Measurements from ENCODE around the gene SUPT20HL2. TPM values are rescaled to one million over a fixed set of nuclear protein-coding genes. Genes with fewer than 3 reads are reported as not detected.

SUPT20HL2 gene
- total RNA-seq, 2 donors from 2014 or later = 0.14 to 10.5 TPM

DNA sequence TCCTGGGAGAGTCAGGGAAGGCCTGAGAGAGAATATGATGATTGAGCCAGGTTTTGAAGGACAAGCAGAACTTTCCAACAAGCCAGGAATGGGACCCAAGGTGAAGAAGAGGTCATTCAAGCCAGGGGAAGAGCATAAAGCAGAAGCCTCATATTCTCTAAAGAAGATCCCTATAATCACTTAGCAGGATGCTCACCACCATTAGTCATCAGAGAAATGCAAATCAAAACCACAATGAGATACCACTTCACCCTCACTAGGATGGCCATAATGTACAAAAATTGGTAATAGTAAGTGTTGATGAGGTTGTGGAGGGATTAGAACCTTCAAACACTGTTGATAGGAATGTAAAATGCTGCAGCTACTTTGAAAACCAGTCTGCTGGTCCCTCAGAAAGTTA is 26.0 kb upstream of the SUPT20HL2 start:
- DNase-seq (ENCODE audit: low spot score) = no peak
- Histone ChIP-seq H3K27me3 (replicated peaks; ENCODE audit: insufficient read depth) (no peaks in the 10 kb centered on the region), H3K4me3 (no peak overlapping the region), H3K9me3 (no peaks in the 10 kb centered on the region), H3K36me3 (no peaks in the 10 kb centered on the region), H3K4me1 (replicated peaks) (no peaks in the 10 kb centered on the region), H3K27ac (no peak overlapping the region)
- intact Hi-C loops (cut with DNase I) = no loop called here
- no peak for TF ChIP-seq CTCF (IDR thresholded peaks at IDR 0.05)
- TF ChIP-seq POLR2A (IDR thresholded peaks at IDR 0.05) = no peak
- no peak for TF ChIP-seq POLR2AphosphoS5 (IDR thresholded peaks at IDR 0.05)

DNA sequence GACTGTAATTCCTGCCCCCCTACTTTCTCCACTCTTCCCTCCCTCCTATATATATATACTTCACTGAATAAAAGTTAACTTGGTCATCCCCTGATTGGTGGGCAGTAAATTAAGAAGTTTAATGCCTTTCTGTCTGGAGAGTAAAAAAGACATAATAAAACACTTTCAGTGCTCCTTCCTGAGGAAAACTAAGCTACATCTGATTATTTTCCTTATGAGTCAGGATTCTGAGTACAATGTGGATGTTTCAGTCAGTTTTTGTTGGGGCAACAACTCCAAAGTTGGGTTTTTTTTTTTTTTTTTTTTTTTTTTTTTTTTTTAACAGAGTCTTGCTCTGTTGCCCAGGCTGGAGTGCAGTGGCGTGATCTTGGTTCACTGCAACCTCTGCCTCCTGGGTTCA is 22.0 kb upstream of the SUPT20HL2 start:
- no peaks in the 10 kb centered on the region for H3K36me3 ChIP-seq
- intact Hi-C loops (cut with DNase I) = no loop called here
- WGBS = no CpG with 5 or more reads among the region's 1 CpG
- H3K9me3 ChIP-seq = no peaks in the 10 kb centered on the region
- no peaks in the 10 kb centered on the region for H3K27me3 ChIP-seq (replicated peaks; ENCODE audit: insufficient read depth)
- H3K4me1 ChIP-seq (replicated peaks) = no peaks in the 10 kb centered on the region
- DNase-seq (ENCODE audit: low spot score) = no peak
- no peak for TF ChIP-seq POLR2A (IDR thresholded peaks at IDR 0.05)
- TF ChIP-seq POLR2AphosphoS5 (IDR thresholded peaks at IDR 0.05) = no peak
- TF ChIP-seq CTCF (IDR thresholded peaks at IDR 0.05) = no peak
- H3K4me3 ChIP-seq = no peak overlapping the region
- no peak overlapping the region for H3K27ac ChIP-seq

DNA sequence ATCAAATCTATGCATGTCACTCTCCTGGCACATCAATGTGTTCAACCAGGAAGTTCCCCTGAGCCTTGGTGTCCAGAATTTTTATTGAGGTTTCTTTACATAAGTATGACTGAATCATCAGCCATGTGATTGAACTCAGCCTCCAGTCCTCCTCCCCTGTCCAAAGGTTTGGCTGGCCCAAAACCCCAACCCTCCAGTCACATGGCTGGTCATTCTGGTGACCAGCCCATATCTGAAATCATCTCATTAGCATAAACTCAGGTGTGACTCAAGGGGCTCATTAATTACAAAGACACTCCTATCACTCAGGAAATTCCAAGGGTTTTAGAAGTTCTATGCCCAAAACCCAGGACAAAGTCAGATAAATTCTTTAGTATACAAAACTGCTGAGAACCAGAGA is 20.6 kb upstream of the SUPT20HL2 start:
- H3K36me3 ChIP-seq = no peaks in the 10 kb centered on the region
- DNase-seq (ENCODE audit: low spot score) = no peak
- no peaks in the 10 kb centered on the region for H3K9me3 ChIP-seq
- no peak overlapping the region for H3K4me3 ChIP-seq
- H3K4me1 ChIP-seq (replicated peaks) = no peaks in the 10 kb centered on the region
- intact Hi-C loops (cut with DNase I) = no loop called here
- no peaks in the 10 kb centered on the region for H3K27me3 ChIP-seq (replicated peaks; ENCODE audit: insufficient read depth)
- TF ChIP-seq POLR2A (IDR thresholded peaks at IDR 0.05) (no peak), POLR2AphosphoS5 (IDR thresholded peaks at IDR 0.05) (no peak), CTCF (IDR thresholded peaks at IDR 0.05) (no peak)
- no peak overlapping the region for H3K27ac ChIP-seq

DNA sequence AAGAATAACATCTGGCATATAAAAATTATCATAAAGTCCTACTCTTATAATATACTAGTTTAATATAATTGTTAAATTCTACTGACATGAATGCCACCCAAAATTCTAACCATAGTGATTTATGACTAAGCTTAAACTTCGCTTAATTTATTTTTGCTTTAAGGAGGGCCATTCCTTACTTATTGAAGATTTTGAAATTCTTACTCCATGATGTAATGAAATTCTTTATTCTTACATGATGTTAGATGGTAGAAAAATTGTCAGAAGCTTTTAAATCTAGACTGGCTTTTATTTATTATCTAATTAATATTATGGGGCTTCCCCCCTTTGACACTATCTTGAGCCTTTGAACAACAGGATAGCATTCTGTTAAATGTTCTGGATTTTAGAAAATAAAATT is 19.5 kb upstream of the SUPT20HL2 start:
- H3K27me3 ChIP-seq (replicated peaks; ENCODE audit: insufficient read depth) = no peaks in the 10 kb centered on the region
- no peaks in the 10 kb centered on the region for H3K36me3 ChIP-seq
- intact Hi-C loops (cut with DNase I) = no loop called here
- no peaks in the 10 kb centered on the region for H3K4me1 ChIP-seq (replicated peaks)
- no peaks in the 10 kb centered on the region for H3K9me3 ChIP-seq
- no peak for DNase-seq (ENCODE audit: low spot score)
- TF ChIP-seq POLR2AphosphoS5 (IDR thresholded peaks at IDR 0.05) = no peak
- 73% methylated on average over 1 of the region's 1 CpG for WGBS
- no peak overlapping the region for H3K4me3 ChIP-seq
- no peak overlapping the region for H3K27ac ChIP-seq

DNA sequence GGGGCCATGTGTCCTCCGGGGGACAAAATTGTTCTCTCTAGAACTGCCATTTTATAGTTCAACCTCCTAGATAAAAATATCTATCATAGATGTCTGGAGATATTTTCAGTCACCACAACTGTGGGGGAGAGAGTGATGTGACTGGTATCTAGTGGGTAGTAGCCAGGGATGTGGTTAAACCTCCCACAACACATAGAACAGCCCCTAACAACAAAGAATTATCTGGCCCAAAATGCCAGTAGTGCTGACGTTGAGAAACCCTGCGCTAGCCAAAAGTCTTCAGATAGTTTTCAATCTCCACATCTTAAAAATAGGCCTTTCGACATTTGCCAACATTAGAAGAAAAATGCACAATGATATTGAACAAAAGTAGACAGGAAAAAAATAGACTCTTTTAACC is 19.0 kb upstream of the SUPT20HL2 start:
- WGBS = 50% methylated on average over 4 of the region's 4 CpGs
- TF ChIP-seq CTCF (IDR thresholded peaks at IDR 0.05) = no peak
- no peak for TF ChIP-seq POLR2AphosphoS5 (IDR thresholded peaks at IDR 0.05)
- TF ChIP-seq POLR2A (IDR thresholded peaks at IDR 0.05) = no peak
- no peaks in the 10 kb centered on the region for H3K9me3 ChIP-seq

More for the DNA sequence above, 19.0 kb upstream of the SUPT20HL2 start:
- no peak for DNase-seq (ENCODE audit: low spot score)
- Histone ChIP-seq H3K27me3 (replicated peaks; ENCODE audit: insufficient read depth) (no peaks in the 10 kb centered on the region), H3K27ac (no peak overlapping the region), H3K4me1 (replicated peaks) (no peaks in the 10 kb centered on the region), H3K4me3 (no peak overlapping the region), H3K36me3 (no peaks in the 10 kb centered on the region)
- intact Hi-C loops (cut with DNase I) = no loop called here
